Duodenal mucosa (tissue), 2 donors: Measurements from ENCODE around the gene LPP.

Source experiments
- H3K27ac ChIP-seq: one replicate; pipeline ENCODE4 v1.7.0; 2013; ENCODE audit warnings: low read depth, low read length
- H3K27me3 ChIP-seq, 2 donors: one replicate each; pipeline ENCODE4 v1.7.0; 2013; ENCODE audit warnings: low read length in 2 of 2, control low read depth in 1 of 2; ENCODE audit not compliant: insufficient read depth in 2 of 2, control insufficient read depth in 1 of 2
- H3K36me3 ChIP-seq, 2 donors: one replicate each; pipeline ENCODE4 v1.7.0; 2013; ENCODE audit warnings: low read length in 2 of 2, control low read depth in 1 of 2; ENCODE audit not compliant: insufficient read depth in 2 of 2, control insufficient read depth in 1 of 2
- H3K4me1 ChIP-seq, 2 donors: one replicate each; pipeline ENCODE4 v1.7.0; 2013; ENCODE audit warnings: low read length in 2 of 2, control low read depth in 1 of 2; ENCODE audit not compliant: insufficient read depth in 2 of 2, control insufficient read depth in 1 of 2
- H3K4me3 ChIP-seq, 2 donors: one replicate each; pipeline ENCODE4 v1.7.0; 2013; ENCODE audit warnings: low read length in 2 of 2, low read depth in 1 of 2
- H3K9ac ChIP-seq, 2 donors: one replicate each; pipeline ENCODE4 v1.7.0; 2013; ENCODE audit warnings: low read length in 2 of 2, low read depth in 1 of 2
- H3K9me3 ChIP-seq, 2 donors: one replicate each; pipeline ENCODE4 v1.7.0; 2013; ENCODE audit warnings: low read length in 2 of 2, control low read depth in 1 of 2; ENCODE audit not compliant: control insufficient read depth in 1 of 2

LPP gene

DNA sequence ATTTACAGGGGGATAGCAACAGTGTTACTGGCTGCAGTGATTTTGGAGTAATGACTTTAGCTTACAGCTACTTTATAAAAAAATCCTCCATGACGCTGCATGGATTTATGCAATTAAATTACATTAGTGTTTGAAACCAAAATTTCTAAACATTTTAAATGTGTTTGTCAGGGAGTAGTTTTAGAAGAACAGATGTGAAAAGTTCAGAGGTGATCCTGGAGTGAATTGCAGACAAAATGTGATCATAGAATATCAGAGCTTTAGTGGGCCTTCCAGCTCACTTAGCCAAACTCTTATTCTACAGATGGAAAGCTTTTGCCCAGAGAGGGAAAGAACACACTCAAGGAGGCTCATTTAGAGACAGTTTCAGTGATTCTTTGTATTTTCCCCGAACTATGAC lies 376.3 kb downstream of the LPP start:
- Histone ChIP-seq H3K36me3 (peaks cover 0 to 2% of the 10 kb centered on the region in 2 donors), H3K9me3 (no peaks in the 10 kb centered on the region), H3K4me1 (no peaks in the 10 kb centered on the region), H3K4me3 (no peak overlapping the region), H3K9ac (no peak overlapping the region), H3K27me3 (no peaks in the 10 kb centered on the region), H3K27ac (no peak overlapping the region)

GRCh38 chr3:188531210-188531609 lies 377.3 kb downstream of the LPP start:
- no peaks in the 10 kb centered on the region for H3K9me3 ChIP-seq
- H3K4me3 ChIP-seq = no peak overlapping the region
- H3K4me1 ChIP-seq = no peaks in the 10 kb centered on the region
- H3K9ac ChIP-seq = no peak overlapping the region
- no peaks in the 10 kb centered on the region for H3K27me3 ChIP-seq
- H3K27ac ChIP-seq = no peak overlapping the region
- H3K36me3 ChIP-seq = peaks cover 0 to 2% of the 10 kb centered on the region in 2 donors

DNA sequence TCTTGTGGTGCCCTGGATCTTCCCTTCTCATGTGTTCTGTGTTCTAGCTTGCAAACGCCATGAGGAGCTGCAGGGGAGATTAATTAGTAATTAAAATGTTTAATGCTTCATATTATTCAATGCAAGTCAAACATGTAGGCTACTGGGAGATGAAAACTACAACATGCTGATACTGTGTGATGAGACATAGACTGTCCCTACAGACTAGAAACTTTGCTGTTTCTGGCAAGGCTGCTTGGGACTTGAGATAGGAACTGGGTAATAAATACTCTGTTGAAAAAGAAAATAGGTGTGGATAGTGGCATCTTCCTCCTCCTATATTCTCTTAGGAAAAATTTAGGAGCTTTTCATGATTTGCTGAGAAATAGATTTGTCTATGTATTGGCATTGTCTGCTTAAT lies 379.2 kb downstream of the LPP start:
- Histone ChIP-seq H3K4me1 (no peaks in the 10 kb centered on the region), H3K36me3 (peaks cover 0 to 2% of the 10 kb centered on the region in 2 donors), H3K9me3 (no peaks in the 10 kb centered on the region), H3K27me3 (no peaks in the 10 kb centered on the region), H3K4me3 (no peak overlapping the region), H3K27ac (no peak overlapping the region), H3K9ac (no peak overlapping the region)

DNA sequence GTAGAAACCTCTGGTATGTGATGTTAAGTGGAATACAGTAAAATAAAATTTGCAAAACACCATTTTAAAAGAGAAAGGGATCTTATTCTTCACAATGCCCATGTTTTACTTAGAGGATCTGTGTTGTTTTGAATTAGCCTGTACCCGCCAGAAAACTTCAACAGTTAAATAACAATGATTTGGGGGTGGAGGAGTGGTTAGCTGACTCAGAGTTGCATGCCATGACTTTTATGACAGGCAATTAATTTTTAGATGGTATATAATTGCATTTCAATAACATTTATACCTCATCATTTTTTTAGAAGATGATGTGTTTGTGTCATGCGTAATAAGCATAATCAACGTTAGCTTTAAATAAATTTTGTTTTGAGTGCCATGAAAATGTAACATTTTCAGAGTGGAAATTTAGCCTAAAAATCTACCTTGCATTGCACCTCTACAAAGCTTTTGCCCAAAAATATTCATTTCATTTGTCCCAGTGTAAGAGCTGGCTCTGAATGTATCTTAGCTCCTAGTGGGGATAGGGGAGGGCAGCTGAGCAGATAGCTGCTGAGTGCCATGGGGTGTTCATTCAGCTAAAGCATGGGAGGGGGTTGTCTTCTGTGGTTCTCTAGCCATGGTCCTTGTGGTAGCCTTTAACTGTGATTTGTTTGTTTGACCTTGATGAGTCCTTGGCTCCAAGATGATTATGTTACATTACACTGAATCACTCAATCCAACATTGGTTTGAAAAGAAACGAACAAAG lies 379.8 kb downstream of the LPP start:
- H3K9me3 ChIP-seq = no peaks in the 10 kb centered on the region
- no peaks in the 10 kb centered on the region for H3K27me3 ChIP-seq
- H3K36me3 ChIP-seq = peaks cover 0 to 2% of the 10 kb centered on the region in 2 donors
- no peak overlapping the region for H3K4me3 ChIP-seq
- H3K27ac ChIP-seq = no peak overlapping the region
- no peak overlapping the region for H3K9ac ChIP-seq
- H3K4me1 ChIP-seq = no peaks in the 10 kb centered on the region

GRCh38 chr3:188534633-188535032 lies 380.7 kb downstream of the LPP start:
- Histone ChIP-seq H3K36me3 (peaks cover 0 to 2% of the 10 kb centered on the region in 2 donors), H3K9ac (no peak overlapping the region), H3K27me3 (no peaks in the 10 kb centered on the region), H3K27ac (no peak overlapping the region), H3K4me3 (no peak overlapping the region), H3K9me3 (no peaks in the 10 kb centered on the region), H3K4me1 (no peaks in the 10 kb centered on the region)

DNA sequence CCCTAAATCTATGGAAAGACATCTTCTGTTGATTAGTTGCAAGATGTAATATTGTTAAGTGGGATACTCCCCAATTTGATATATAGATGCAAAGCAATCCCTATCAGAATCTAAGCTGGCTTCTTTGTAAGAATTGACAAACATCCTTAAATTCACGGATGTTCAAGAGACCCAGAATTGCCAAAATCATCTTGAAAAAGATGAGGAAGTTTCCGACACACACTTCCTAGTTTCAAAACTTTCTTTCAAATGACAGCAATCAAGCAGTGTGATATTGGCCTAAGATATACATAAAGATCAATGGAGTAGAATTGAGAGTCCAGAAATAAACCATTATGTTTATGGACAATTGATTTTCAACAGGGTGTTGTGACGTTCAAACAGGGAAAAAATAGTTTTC lies 383.6 kb downstream of the LPP start:
- peaks cover 0 to 3% of the 10 kb centered on the region in 2 donors for H3K4me1 ChIP-seq

DNA sequence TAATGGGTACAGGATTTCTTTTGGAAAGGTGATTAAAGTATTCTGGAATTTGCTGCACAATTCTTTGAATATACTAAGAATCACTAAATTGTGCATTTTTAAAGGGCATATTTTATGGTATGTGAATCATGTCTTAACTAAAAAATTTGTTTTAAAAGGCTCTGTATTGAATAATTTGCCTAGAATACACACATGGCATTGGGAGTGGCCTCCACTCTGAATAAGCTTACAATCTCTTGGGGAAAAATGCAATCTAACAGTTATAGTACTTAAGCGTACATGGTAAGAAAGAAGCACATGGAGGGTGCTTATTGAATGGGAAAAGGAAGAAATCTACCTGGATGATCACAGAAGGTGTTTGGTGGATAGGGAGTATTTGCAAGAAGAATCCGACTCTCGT lies 385.1 kb downstream of the LPP start:
- no peak overlapping the region for H3K4me3 ChIP-seq
- no peaks in the 10 kb centered on the region for H3K9me3 ChIP-seq
- H3K27me3 ChIP-seq = no peaks in the 10 kb centered on the region
- H3K9ac ChIP-seq = no peak overlapping the region
- H3K27ac ChIP-seq = no peak overlapping the region
- peaks cover 0 to 3% of the 10 kb centered on the region in 2 donors for H3K4me1 ChIP-seq
- peaks cover 0 to under 1% of the 10 kb centered on the region in 2 donors for H3K36me3 ChIP-seq

More for the DNA sequence above, 383.6 kb downstream of the LPP start:
- Histone ChIP-seq H3K4me3 (no peak overlapping the region), H3K27ac (no peak overlapping the region), H3K9me3 (no peaks in the 10 kb centered on the region), H3K9ac (no peak overlapping the region), H3K27me3 (no peaks in the 10 kb centered on the region), H3K36me3 (no peaks in the 10 kb centered on the region)

DNA sequence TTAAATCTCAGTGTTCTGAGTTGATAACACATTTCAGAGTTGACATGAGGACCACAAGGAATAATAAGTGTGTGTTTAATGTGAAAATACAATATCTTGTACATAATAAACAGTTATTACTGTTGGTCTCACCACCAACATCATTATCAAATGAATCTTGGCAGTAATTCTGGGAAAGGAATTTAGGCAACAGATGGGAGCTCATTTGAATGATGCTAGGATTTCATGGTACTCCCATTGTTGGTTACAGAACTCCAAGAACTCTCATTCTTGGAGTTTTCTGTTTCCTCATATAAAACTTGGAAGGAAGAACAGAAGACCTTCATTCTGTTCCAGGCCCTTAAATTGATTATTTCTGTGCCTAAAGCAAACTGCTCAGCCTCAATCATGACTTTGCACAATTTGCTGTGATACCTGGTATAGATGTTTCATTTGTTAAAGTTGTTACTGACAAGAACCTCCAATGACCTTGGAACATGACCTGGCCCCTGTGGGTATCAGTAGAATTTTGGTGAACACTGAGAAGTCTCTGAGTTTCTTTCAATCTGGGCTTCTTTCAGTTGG lies 385.8 kb downstream of the LPP start:
- no peaks in the 10 kb centered on the region for H3K27me3 ChIP-seq
- H3K9ac ChIP-seq = no peak overlapping the region
- H3K36me3 ChIP-seq = peaks cover 0 to 3% of the 10 kb centered on the region in 2 donors
- H3K9me3 ChIP-seq = no peaks in the 10 kb centered on the region
- no peak overlapping the region for H3K27ac ChIP-seq
- no peak overlapping the region for H3K4me3 ChIP-seq
- H3K4me1 ChIP-seq = peaks cover 0 to 3% of the 10 kb centered on the region in 2 donors

DNA sequence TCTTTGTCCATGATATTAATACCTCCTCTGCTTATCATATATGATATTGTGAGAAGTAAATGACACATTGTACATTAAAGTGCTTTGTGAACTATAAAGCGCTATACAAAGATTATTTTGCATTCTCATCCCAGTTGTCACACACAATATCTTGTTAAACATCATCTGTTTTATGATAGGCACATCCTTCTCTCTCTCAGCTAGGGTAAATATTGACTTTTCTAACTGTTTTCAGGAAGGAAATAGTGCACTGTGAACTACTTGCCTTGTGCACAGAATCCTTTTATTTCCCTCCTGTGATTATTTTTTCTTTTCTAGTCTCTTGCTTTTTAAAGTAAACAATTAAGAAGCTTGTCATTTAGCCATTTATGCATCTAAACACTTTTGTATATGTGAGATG lies 388.2 kb downstream of the LPP start:
- no peaks in the 10 kb centered on the region for H3K27me3 ChIP-seq

GRCh38 chr3:188544012-188544411 lies 390.1 kb downstream of the LPP start:
- H3K36me3 ChIP-seq = peaks cover 0 to 6% of the 10 kb centered on the region in 2 donors
- H3K27me3 ChIP-seq = no peaks in the 10 kb centered on the region
- H3K9me3 ChIP-seq = no peaks in the 10 kb centered on the region
- H3K4me3 ChIP-seq = no peak overlapping the region
- H3K9ac ChIP-seq = no peak overlapping the region
- no peak overlapping the region for H3K27ac ChIP-seq
- peaks cover 0 to 6% of the 10 kb centered on the region in 2 donors for H3K4me1 ChIP-seq

More for the DNA sequence above, 388.2 kb downstream of the LPP start:
- H3K4me3 ChIP-seq = no peak overlapping the region
- no peak overlapping the region for H3K9ac ChIP-seq
- no peaks in the 10 kb centered on the region for H3K9me3 ChIP-seq
- H3K36me3 ChIP-seq = peaks cover 0 to 6% of the 10 kb centered on the region in 2 donors
- H3K4me1 ChIP-seq = peaks cover 0 to 4% of the 10 kb centered on the region in 2 donors
- H3K27ac ChIP-seq = no peak overlapping the region
